ENCODE measurements around the gene CAMK4. TPM values are rescaled to one million over a fixed set of nuclear protein-coding genes. Genes with fewer than 3 reads are reported as not detected.

The CAMK4 gene
- total RNA-seq, 1 experiment from 2014 or later = not detected

DNA sequence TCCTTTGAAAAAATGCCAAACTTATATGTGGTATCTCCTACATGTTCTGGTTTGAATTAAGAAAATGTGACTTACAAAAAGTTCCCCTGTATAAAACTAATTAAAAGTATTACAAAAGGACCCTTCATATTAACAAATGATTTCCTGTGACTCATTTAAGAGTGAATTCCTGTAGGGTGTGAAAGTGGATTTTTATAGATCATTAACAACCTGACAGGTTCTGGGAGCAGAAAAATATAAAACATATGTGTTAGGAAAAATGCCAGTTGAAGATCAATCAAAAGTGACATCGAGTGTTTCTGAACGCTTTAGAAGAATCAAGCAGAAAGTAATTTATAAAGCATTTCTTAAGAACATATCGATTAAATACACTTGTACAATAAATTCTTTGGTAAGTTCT, 35.5 kb downstream of the CAMK4 start:
- Histone ChIP-seq H3K4me2 (no peak overlapping the region), H3K9me2 (ENCODE audit: insufficient read depth) (no peaks in the 10 kb centered on the region), H3K27me3 (ENCODE audit: insufficient read depth, low read depth) (no peaks in the 10 kb centered on the region), H2AFZ (no peak overlapping the region), H3K79me2 (ENCODE audit: low read depth) (no peaks in the 10 kb centered on the region), H3K9me3 (ENCODE audit: insufficient read depth, low read depth) (no peaks in the 10 kb centered on the region), H3K36me3 (ENCODE audit: low read depth) (no peaks in the 10 kb centered on the region), H3F3A (ENCODE audit: insufficient read depth, low read depth) (no peaks in the 10 kb centered on the region), H3K4me1 (replicated peaks; ENCODE audit: insufficient read depth) (no peaks in the 10 kb centered on the region), H3K4me3 (no peak overlapping the region), H3K27ac (no peak overlapping the region), H4K20me1 (ENCODE audit: insufficient read depth) (no peaks in the 10 kb centered on the region)
- no peak for TF ChIP-seq EZH2 (IDR thresholded peaks at IDR 0.05; ENCODE audit: low read depth)
- TF ChIP-seq, protein P1, sequence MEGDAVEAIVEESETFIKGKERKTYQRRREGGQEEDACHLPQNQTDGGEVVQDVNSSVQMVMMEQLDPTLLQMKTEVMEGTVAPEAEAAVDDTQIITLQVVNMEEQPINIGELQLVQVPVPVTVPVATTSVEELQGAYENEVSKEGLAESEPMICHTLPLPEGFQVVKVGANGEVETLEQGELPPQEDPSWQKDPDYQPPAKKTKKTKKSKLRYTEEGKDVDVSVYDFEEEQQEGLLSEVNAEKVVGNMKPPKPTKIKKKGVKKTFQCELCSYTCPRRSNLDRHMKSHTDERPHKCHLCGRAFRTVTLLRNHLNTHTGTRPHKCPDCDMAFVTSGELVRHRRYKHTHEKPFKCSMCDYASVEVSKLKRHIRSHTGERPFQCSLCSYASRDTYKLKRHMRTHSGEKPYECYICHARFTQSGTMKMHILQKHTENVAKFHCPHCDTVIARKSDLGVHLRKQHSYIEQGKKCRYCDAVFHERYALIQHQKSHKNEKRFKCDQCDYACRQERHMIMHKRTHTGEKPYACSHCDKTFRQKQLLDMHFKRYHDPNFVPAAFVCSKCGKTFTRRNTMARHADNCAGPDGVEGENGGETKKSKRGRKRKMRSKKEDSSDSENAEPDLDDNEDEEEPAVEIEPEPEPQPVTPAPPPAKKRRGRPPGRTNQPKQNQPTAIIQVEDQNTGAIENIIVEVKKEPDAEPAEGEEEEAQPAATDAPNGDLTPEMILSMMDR (conservative IDR thresholded peaks at IDR 0.05) = no peak
- no TSS peak for BruUV-seq (replicated peaks)
- DNase-seq = no peak
- ChIA-PET CTCF (no interaction called here), POLR2A (ENCODE audit: unreplicated experiment) (no interaction called here)
- intact Hi-C loops (cut with micrococcal nuclease; ENCODE audit: unreplicated experiment) = no loop called here

- no peaks in the 10 kb centered on the region for H3K36me3 ChIP-seq (ENCODE audit: low read depth)
- no peaks in the 10 kb centered on the region for H4K20me1 ChIP-seq (ENCODE audit: insufficient read depth)
- H3K4me2 ChIP-seq = no peak overlapping the region
- H3K4me1 ChIP-seq (replicated peaks; ENCODE audit: insufficient read depth) = no peaks in the 10 kb centered on the region
- H3K79me2 ChIP-seq (ENCODE audit: low read depth) = no peaks in the 10 kb centered on the region
- no peak overlapping the region for H2AFZ ChIP-seq
- H3F3A ChIP-seq (ENCODE audit: insufficient read depth, low read depth) = no peaks in the 10 kb centered on the region
- no peaks in the 10 kb centered on the region for H3K9me2 ChIP-seq (ENCODE audit: insufficient read depth)
- H3K4me3 ChIP-seq = no peak overlapping the region
- no peak for DNase-seq
- H3K27ac ChIP-seq = no peak overlapping the region
- POLR2A ChIA-PET (ENCODE audit: unreplicated experiment) = no interaction called here
- no TSS peak for BruUV-seq (replicated peaks)
- H3K9me3 ChIP-seq (ENCODE audit: insufficient read depth, low read depth) = no peaks in the 10 kb centered on the region
- H3K27me3 ChIP-seq (ENCODE audit: insufficient read depth, low read depth) = no peaks in the 10 kb centered on the region
- TF ChIP-seq, protein P1 (conservative IDR thresholded peaks at IDR 0.05) = no peak
- no peak for TF ChIP-seq EZH2 (IDR thresholded peaks at IDR 0.05; ENCODE audit: low read depth)
- CTCF ChIA-PET = no interaction called here
- intact Hi-C loops (cut with micrococcal nuclease; ENCODE audit: unreplicated experiment) = no loop called here
Observed at GRCh38 chr5:111261610-111262009, 37.4 kb downstream of the CAMK4 start.

- no peak for TF ChIP-seq EZH2 (IDR thresholded peaks at IDR 0.05; ENCODE audit: low read depth)
- Histone ChIP-seq H3K9me2 (ENCODE audit: insufficient read depth) (no peaks in the 10 kb centered on the region), H3K27ac (no peak overlapping the region), H3K36me3 (ENCODE audit: low read depth) (no peaks in the 10 kb centered on the region), H3K27me3 (ENCODE audit: insufficient read depth, low read depth) (no peaks in the 10 kb centered on the region), H3K79me2 (ENCODE audit: low read depth) (no peaks in the 10 kb centered on the region), H3K4me1 (replicated peaks; ENCODE audit: insufficient read depth) (no peaks in the 10 kb centered on the region), H3F3A (ENCODE audit: insufficient read depth, low read depth) (no peaks in the 10 kb centered on the region), H3K9me3 (ENCODE audit: insufficient read depth, low read depth) (no peaks in the 10 kb centered on the region), H4K20me1 (ENCODE audit: insufficient read depth) (no peaks in the 10 kb centered on the region), H2AFZ (no peak overlapping the region), H3K4me2 (no peak overlapping the region), H3K4me3 (no peak overlapping the region)
- DNase-seq = no peak
- intact Hi-C loops (cut with micrococcal nuclease; ENCODE audit: unreplicated experiment) = no loop called here
- BruUV-seq (replicated peaks) = no TSS peak
- ChIA-PET CTCF (no interaction called here), POLR2A (ENCODE audit: unreplicated experiment) (no interaction called here)
Observed at GRCh38 chr5:111262153-111262552, 38.0 kb downstream of the CAMK4 start.

DNA sequence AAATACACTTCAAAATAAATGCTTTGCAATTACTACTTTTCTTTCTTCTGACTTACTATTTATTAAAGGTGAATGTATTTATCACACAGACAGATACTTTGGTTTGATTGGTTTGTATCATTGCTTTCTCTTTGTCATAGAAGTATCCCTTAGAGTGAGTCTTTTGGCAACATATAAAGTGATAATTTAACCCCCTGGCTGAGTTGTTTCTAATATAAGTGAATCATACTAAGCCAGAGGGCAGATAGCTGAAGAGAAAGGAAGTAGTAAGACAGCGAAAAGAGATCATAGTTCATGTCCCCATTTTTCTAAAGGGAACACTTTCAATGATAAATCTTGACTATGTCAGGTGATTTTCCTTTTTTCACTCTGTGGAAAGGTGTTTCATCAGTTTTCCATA, 38.6 kb downstream of the CAMK4 start:
- CTCF ChIA-PET = no interaction called here
- no TSS peak for BruUV-seq (replicated peaks)

More for the DNA sequence above, 38.6 kb downstream of the CAMK4 start:
- Histone ChIP-seq H3K4me3 (no peak overlapping the region), H3K4me2 (no peak overlapping the region), H3K27me3 (ENCODE audit: insufficient read depth, low read depth) (no peaks in the 10 kb centered on the region), H3K9me3 (ENCODE audit: insufficient read depth, low read depth) (no peaks in the 10 kb centered on the region), H3K27ac (no peak overlapping the region), H3K4me1 (replicated peaks; ENCODE audit: insufficient read depth) (no peaks in the 10 kb centered on the region), H3K36me3 (ENCODE audit: low read depth) (no peaks in the 10 kb centered on the region), H3K79me2 (ENCODE audit: low read depth) (no peaks in the 10 kb centered on the region), H2AFZ (no peak overlapping the region), H3F3A (ENCODE audit: insufficient read depth, low read depth) (no peaks in the 10 kb centered on the region), H4K20me1 (ENCODE audit: insufficient read depth) (no peaks in the 10 kb centered on the region), H3K9me2 (ENCODE audit: insufficient read depth) (no peaks in the 10 kb centered on the region)
- POLR2A ChIA-PET (ENCODE audit: unreplicated experiment) = no interaction called here
- no peak for TF ChIP-seq EZH2 (IDR thresholded peaks at IDR 0.05; ENCODE audit: low read depth)
- TF ChIP-seq, protein P1 (conservative IDR thresholded peaks at IDR 0.05) = no peak
- no peak for DNase-seq
- intact Hi-C loops (cut with micrococcal nuclease; ENCODE audit: unreplicated experiment) = no loop called here

All from PC-9 (cell line).